NCI-H2227 (cell line): ENCODE data around the gene BLVRB.
"Not testable (repeated sequence)": the region's sequence is repeated elsewhere in the genome, so short reads cannot be mapped to it uniquely, and the experiment has no call there.

Source experiments
- DNase-seq: peaks from one replicate; lab custom pipeline; 2025; ENCODE audit not compliant: unreplicated experiment; lab: John Stamatoyannopoulos, UW

Gene BLVRB

DNA sequence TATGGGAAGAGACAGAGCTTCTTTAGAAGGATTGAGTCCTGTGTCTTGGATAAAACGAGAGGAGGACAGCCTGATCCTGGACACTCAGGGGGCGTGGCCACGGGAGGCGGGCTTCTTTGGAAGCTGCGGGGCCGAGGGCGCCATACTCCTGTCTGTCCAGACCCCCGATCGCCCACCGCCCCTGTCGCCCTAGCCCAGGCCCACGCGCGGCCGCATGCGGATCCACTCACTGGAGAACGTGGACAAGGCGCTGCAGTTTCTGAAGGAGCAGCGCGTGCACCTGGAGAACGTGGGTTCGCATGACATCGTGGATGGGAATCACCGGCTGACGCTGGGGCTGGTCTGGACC is 24.3 kb upstream of the BLVRB start:
- DNase-seq = no peak

DNA sequence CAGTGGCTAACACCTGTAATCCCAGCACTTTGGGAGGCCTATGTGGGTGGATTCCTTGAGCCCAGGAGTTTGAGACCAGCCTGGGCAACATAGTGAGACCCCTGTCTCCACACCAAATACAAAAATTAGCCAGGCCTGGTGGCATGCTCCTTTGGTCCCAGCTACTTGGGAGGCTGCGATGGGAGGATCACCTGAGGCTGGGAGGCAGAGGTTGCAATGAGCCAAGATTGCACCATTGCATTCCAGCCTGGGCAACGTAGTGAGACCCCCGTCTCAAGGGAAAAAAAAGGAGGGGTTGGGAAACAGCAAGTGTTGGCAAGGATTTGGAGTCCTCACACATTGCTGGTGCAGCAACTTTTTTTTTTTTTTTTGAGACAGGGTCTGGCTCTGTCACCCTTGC is 20.5 kb upstream of the BLVRB start:
- no peak for DNase-seq

DNA sequence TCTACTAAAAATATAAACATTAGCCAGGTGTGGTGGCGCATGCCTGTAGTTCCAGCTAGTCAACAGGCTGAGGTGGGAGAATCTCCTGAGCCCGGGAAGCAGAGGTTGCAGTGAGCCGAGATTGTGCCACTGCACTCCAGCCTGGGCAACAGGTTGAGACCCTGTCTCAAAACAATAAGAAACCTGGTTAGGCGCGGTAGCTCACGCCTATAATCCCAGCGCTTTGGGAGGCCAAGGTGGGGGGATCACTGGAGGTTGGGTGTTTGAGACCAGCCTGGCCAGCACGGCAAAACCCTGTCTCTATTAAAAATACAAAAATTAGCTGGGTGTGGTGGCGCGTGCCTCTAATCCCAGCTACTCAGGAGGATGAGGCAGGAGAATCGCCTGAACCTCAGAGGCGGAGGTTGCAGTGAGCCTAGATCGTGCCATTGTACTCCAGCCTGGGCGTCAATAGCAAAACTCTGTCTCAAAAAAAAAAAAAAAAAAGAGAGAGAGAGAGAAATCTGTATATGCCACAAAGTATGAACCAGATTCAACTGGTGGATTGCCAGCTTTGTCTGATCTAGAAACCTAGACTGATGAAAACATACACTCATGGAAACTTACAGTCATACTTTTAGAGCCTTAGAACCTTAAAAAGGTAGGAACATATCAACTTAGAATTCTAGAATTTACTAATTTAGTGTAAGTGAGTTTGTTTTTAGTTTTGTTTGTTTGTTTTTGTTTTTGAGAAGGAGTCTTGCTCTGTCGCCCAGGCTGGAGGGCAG is 10.5 kb upstream of the BLVRB start:
- not testable (repeated sequence) for DNase-seq

GRCh38 chr19:40474737-40475136 is 9.2 kb upstream of the BLVRB start:
- DNase-seq = no peak

DNA sequence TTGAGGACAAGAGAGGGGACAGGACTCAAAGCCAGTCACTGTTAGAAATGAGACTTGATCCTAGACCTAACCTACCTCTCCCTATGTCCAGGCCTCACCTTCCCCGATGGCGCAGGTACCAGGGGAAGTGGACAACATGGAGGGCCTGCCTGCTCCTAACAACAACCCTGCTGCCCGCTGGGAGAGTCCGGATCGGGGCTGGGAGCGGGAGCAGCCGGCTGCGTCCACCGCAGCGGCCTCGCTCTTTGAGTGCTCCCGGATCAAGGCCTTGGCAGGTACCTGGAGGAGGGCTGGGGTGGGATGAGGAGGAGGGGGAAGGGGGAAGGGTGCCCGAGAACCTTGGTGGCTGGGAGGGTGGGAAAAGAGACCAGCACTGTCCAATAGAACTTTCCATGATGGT is 7.0 kb upstream of the BLVRB start:
- no peak for DNase-seq

DNA sequence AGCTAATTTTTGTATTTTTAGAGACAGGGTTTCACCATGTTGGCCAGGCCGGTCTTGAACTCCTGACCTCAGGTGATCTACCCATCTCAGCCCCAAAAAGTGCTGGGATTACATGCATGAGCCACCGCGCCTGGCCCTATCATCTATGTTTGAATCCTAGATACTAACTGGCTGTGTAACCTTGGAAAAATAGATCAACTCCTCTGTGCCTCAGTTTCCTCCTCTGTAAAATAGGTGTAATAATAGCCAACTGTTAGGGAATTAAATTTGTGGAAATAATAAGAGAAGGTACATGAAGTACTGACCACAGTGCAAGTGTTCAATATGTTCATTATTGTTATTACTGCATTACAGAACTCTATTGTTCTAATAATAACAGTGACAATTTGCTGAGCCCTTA is 5.6 kb upstream of the BLVRB start:
- no peak for DNase-seq

GRCh38 chr19:40469011-40469410 is 3.5 kb upstream of the BLVRB start:
- no peak for DNase-seq

- peak; percentile 69 for DNase-seq
Observed at GRCh38 chr19:40466985-40467734, 1.6 kb upstream of the BLVRB start, which contains the start of gene SPTBN4. TSS of gene SPTBN4 (plus strand) at chr19:40467001. CDS start at chr19:40472622, 5,621 bp downstream.

- peak; percentile 66 for DNase-seq
Observed at GRCh38 chr19:40466219-40466984, 857 bp upstream of the BLVRB start.

GRCh38 chr19:40465025-40465556 is 454 bp downstream of the BLVRB start:
- DNase-seq = peak; percentile 73

DNA sequence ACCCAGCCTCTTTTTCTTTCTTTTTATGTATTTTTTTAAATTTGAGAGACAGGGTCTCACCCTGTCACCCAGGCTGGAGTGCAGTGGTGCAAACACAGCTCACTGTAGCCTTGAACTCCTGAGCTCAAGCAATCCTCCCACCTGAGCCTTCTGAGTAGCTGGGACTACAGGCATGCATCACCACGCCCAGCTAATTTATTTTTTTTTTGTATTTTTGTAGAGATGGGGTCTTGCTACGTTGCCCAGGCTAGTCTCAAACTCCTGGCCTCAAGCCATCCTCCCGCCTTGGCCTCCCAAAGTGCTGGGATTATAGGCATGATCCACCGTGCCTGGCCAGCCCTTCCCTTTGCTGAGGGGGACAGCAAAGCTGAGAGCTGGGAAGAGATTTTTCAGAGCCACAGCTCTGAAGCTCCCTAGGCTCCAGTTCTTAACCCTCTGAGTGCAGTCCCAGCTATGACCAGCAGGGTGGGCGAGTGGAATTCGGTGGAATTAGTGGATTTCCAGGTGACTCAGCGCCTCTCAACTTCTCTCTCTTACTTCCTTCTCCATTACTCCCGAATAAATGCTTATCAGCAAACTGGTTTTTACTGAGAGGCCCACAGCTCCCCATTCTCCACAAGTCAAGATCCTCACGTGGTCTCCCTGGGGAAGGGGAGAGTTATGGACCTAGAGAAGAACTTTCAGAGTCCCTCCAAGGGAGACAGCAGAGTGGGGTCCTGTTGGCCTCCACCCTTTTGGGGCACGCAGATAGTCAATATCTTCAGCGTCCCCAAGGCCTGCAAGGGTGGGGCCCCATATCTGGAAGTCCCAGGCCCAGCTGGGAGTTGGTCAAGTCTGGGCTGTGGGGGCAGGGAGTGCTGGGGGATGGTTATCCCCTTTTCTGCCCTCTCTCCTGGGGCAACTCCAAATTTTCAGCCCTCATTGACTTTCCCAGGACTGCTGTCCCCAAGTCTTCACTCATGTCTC is 1.2 kb downstream of the BLVRB start:
- peak; percentile 97 for DNase-seq

DNA sequence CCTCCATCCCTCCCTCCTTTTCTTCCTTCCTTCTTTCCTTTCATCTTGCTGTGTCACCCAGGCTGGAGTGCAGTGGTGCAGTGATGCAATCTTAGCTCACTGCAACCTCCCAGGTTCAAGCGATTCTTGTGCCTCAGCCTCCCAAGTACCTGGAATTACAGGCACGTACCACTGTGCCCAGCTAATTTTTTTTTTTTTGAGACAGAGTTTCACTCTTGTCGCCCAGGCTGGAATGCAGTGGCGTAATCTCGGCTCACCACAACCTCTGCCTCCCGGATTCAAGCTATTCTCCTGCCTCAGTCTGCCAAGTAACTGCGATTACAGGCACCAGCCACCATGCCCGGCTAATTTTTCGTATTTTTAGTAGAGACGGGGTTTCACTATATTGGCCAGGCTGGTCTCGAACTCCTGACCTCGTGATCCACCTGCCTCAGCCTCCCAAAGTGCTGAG is 1.9 kb downstream of the BLVRB start:
- DNase-seq = not testable (repeated sequence)

GRCh38 chr19:40461669-40462221 is 3.8 kb downstream of the BLVRB start:
- DNase-seq = no peak

- DNase-seq = no peak
Observed at GRCh38 chr19:40460185-40460584, 5.4 kb downstream of the BLVRB start.

- no peak for DNase-seq
Observed at GRCh38 chr19:40458597-40458974, 7.0 kb downstream of the BLVRB start.

DNA sequence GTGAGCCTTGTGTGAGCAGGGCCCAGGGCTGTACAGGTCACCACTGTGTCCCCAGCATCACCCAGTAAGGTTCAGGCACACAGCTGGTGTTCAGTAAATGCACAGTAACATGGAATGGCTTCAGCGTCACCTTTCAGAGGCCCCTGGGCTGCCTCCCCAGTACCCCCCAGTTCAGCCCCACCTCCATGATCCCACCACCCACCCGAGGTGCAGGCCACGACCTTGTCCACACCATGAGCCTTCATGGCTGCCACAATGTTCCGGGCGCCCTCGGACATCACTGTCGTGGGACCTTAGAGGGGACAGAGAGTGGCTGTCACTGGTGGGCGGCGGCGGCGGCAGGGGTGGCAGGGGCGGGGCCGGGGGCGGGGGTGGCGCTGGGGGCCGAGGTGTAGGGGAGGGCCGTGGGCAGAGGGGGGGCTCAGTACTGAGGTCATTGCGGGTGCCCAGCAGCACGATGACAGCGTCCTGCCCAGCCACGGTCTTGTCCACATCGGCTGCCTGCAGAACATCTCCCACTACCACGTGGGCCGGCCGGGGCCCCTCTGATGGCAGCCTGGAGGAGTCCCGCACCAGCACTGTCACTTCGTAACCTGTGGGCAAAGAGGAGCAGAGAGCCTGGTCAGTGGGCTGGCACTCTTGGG is 7.5 kb downstream of the BLVRB start:
- DNase-seq = no peak

DNA sequence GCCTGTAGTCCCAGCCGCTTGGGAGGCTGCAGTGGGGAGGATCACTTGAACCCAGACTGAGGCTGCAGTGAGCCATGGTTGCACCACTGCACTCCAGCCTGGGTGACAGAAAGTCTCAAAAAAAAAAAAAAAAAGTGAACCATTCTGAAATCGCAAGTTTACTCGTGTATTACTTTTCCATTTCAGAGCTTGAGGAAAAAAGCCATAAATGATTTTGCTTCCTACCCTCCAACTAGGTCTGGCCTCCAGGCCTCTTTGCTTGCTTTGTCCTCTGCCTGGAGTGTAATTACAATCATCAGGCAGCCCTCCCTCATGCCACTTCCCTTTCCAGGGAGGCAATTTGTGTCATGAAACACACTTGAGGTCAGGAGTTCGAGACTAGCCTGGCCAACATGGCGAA is 8.5 kb downstream of the BLVRB start:
- no peak for DNase-seq

GRCh38 chr19:40453943-40454342 is 11.6 kb downstream of the BLVRB start:
- not testable (repeated sequence) for DNase-seq

DNA sequence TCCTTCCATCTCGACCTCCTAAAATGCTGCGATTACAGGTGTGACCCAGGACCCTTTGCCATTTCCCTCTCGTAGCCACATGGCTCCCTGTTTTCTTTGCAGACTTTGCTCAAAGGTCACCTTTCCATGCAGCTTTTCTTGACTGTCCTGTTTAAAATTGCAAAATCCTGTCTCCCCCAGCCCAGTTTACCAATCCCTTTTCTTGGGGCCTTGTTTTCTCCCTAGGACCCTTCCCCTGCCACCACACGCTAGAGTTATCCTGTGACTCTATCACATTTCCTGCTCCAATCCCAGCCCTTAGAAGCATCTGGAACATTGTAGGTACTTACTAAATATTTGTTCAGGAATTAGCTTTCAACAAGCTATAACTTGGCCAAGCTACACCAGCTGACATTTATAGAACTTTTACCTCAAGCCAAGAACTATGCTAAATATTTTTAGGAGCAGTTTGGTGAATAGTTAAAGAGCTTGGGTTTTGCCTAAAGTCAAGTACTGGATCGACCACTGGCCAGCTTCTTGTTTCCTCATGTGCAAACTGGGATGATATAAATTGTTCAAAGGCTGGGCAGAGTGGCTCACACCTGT is 12.3 kb downstream of the BLVRB start:
- no peak for DNase-seq
